GM19372 (cell line): ENCODE results near the gene ZNF512B.
A peak's percentile ranks its signal among the peaks of the same experiment; 100 is the strongest.
"Not testable (repeated sequence)": the region's sequence is repeated elsewhere in the genome, so short reads cannot be mapped to it uniquely, and the experiment has no call there.

Source experiments
- ATAC-seq: cut with Tn5 transposase; IDR thresholded peaks from one replicate; pipeline ENCODE4 v1.9.1; 2021; ENCODE audit warnings: mild to moderate bottlenecking, low read depth, moderate library complexity; ENCODE audit not compliant: unreplicated experiment

ZNF512B gene

DNA sequence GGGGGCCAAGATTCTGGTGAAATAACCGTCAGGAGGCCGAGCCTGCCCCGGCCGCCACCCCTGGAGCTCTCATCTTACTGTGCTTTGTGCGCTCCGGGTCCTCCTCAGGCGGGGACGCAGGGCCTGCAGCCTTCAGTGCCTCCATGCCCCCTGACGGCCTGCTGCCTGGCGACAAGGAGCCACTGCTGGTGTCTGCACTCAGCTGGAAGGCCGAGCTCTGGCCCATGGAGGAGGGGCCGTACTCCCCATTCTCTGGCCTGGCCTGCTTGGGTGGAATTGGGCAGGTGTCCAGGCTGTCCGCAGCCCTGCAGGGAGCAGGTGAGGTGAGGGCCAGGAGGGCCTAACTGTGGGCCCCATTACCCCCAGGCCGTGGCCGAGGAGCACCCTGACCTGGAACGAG is 5.3 kb downstream of the ZNF512B start:
- ATAC-seq, result no peak

DNA sequence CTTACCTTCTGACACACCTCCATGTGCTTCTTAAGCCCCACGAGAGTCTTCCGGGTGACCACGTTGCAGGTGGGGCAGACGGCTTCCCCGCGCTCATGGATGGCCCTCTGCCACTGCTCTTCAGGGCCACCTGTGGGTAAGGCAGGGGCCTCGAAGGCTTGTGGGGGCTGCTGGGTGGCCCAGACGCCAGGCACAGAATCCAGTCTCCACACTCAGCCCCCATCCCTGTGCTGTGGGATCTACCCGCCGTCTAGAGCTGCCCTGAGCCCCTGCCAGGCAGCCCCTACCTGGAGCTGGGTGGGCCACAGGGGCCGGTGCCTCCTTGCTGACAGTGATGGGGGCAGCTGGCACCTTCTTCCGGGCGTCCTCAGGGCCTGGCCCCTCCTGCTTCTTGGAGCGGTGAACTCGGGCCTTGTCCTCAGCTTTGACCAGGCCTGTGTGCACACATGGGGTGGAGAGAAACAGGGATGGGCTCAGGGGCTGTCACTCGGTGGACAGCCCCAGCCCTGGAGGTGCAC is 5.9 kb downstream of the ZNF512B start:
- no peak for ATAC-seq

DNA sequence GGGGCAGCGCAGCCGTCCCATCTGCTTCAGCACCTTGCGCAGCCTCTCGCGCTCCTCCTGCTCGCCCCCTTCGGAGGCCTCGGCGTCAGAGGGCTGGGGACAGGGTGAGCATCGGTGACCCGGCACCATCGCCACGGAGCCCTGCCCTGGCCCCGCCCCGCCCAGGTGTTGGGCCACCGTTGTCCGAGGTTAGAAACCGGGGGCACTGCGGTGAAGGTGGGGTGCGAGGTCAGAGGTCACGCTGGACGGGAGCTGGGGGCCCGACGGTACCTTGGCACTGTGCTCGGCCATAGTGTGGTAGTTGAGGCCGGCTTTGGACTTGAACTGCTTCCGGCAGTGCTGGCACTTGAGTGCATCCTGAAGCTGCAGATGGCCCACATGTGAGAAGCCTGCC is 6.4 kb downstream of the ZNF512B start:
- ATAC-seq, result no peak

DNA sequence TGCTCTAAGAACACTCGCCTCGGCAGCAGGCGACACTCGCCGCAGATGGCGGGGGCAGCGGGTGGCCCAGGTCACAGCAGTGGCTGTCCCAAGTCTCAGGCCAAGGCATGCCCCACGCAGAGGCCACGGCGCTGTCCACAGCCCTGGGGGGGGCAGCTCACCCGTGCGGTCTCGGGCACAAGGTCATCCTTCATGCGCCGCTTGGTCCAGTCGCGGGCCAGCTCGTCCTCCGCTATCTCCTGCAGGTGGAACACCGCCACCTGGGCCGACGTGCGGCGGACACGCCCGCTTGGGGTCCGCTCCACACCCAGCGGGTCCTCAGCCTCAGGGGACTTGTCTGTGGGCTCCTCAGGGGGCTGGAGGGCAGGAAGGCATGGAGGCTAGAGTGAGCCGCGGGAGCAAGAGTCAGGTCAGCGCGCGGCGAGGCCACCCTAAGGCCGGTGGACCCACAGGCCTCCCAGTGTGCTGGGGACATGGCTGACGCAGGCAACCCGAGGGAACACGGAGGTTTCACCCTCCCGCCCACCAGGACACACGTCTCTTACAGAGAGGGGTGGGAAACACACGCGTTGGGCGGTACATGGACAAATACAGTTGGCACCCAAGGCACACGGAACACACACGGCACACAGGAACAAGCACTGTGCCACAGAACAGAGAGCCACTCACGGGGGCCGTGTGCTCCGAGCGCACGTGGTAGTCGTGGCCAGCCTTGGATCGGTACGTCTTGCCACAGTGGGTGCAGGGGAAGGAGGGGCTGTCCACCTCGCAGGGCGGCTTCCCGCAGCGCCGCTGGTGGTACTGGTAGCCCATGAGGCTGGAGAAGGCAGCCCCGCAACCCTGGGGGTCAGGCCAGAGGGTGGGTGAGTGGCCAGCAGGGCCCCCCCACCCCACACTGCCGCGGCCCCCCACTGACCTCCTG is 7.0 kb downstream of the ZNF512B start:
- no peak for ATAC-seq

DNA sequence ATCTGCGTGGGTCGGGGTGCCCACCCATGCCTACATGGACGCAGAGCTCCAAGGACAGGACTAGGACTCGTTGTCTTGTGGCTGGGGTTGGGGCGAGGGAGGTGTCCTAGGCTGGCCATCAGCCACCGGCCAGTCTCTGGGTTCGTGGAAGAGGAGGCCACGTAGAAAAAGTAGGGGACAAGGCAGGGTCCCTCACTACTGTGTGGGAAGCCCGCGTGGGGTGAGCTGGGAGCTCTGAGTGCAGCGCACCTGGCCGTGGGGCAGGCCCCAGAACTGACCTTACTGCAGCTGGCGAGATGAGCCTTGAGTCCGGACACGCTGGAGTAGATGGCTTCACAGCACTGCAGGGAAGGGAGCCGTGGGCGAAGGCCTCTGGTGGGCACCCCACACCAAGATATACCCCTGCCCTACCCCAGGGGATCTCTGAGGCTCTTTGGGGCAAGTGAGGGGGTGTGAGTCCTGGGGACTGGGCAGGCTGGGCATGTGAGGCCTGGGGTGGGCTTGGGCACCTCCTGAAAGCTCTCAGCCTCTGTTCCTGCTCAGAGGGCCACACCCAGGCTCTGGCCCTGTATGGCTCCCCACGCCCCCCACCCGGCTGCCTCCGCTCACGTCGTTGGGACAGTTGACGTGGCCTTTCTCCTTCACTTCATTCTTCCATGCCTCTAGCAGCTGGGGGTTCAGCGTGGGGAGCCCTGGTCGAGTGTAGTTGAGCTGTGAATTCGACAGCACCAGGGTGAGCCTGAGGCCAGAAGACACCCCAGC is 7.9 kb downstream of the ZNF512B start:
- ATAC-seq, result no peak

DNA sequence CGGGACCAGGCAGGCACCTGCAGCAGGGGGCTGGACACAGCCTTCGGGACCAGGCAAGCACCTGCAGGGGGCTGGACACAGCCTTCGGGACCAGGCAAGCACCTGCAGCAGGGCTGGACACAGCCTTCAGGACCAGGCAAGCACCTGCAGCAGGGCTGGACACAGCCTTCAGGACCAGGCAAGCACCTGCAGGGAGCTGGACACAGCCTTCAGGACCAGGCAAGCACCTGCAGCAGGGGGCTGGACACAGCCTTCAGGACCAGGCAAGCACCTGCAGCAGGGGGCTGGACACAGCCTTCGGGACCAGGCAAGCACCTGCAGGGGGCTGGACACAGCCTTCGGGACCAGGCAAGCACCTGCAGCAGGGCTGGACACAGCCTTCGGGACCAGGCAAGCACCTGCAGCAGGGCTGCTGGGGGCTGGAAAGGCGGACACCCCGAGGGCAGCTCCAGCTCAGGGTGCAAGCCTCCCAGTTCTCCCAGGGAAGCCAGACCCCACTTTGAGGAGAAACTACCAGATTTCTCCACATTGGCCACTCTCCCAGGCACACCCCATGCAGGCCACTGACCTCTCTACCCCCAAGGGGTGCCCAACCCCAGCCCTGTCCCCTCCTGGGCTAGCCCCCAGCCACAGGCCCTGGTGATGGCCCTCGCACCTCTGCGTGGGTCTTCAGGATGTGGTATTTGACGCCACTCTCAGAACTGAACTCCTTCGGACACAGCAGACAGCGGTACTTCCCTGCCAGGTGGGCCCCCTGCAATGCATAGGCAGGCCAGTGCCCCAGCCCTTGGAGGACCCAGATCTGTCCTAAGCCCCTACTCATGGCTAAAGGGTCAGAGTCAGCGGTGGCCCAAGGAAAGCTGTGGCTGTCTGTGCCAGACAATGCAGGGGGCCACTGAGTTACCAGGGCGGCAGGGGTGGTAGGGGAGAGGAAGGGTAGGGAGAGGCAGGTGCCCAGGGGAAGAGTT is 8.8 kb downstream of the ZNF512B start:
- ATAC-seq, result not testable (repeated sequence)

DNA sequence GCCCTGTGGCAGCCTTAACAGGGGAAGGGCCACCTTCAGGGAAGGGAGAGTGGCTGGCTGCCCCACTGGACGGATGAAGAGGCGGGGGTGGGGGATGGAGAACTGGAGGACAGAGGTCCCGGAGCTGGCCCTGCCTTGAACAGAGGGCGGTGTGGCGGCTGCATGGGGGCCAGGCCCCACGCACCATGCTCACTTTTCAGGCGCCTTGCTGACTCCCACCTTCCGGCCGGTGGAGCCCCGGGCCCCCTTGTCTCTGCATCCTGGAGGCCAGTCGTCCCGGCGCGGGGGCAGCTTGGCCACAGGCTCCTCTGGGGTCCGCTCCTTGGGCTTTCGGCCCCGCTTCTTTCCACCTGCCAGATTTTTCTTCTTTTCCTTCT is 10.0 kb downstream of the ZNF512B start:
- no peak for ATAC-seq

DNA sequence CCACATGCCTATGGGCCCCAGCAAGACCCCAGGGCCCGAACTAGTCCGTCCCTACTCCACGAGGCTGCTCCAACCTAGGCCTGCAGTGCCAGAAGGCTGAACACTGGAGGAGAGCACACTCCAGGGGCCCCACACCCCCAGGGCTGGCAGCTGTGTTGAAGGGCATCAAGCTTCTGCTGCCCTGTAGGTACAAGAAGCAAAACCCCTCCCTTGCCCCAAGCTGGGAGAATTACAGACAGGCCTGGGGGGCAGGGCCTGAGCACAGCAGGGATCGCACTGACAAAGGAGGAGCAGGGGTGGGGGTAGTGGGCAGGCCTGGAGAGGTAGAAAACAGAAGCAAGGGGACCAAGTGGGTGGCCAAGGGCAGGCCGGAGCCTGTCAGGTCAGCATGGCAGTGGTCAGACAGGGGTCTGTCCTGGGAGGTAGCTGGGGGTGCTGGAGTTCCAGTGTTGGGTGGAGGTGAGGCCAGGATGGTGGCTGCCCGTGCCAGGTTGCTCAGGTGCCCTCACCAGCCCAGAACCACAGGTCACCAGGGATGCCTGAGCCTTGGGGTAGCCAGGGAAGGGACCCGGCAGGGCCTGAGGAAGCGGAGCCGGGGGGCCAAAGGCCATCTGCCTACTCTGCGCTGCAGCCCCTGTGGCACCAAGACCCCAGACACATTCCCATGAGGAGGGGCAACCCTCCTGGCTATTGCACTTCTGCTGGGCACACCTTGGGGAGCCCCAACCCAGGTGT is 10.6 kb downstream of the ZNF512B start:
- ATAC-seq, result no peak

DNA sequence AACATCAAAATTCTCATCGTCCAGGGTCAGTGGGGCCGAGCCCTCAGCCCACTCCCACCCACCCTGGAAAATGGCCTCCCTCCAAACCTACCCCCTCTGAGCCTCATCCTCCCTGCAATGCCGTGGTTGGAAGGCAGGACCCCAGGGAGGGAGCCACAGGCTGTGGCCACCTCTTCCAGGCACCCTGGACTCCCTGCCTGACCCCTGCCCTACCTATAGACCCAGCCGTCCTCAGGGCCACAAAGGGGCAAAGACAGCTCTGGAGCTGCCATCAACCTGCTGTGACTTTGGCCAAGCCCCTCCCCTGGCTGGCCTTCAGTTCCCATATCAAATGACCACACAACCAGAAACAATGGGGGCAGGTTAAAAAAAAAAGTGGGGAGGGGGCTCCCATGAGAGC is 11.3 kb downstream of the ZNF512B start:
- no peak for ATAC-seq

DNA sequence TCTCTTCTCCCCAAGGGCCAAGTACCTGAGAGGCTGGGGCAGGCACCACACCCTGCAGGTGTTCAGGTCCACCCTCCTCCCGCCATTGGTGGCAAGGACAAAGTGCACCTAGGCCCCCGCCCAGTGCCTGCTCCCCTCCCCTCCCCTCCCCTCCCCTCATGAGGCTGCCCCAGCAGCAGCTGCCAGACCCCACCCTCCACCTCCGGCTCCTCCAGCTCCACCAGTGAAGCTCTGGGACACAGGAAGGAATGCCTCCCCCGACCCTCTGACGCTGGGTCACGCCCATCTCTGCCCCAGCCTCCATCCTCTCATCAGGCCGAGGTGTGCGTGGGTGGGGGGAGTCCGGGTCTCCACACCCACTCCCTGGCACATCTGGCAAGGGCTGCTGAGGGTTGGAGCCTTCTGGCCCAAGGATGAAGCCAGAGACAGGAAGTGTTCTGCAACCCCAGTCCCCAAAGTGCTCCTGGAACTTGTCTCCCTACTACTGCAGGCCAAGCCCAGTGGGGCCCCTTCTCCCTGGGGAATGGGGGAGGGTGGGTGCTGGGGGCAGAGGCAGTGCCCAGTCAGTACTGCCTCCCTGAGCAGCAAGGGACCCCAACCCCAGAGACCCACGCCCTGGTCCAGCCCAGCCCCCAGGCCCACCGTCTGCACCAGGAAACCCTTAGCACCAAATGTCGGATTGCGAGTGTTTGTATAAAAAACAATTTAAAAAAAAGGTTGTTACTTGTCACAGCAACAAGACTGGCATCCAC is 11.9 kb downstream of the ZNF512B start:
- no peak for ATAC-seq

DNA sequence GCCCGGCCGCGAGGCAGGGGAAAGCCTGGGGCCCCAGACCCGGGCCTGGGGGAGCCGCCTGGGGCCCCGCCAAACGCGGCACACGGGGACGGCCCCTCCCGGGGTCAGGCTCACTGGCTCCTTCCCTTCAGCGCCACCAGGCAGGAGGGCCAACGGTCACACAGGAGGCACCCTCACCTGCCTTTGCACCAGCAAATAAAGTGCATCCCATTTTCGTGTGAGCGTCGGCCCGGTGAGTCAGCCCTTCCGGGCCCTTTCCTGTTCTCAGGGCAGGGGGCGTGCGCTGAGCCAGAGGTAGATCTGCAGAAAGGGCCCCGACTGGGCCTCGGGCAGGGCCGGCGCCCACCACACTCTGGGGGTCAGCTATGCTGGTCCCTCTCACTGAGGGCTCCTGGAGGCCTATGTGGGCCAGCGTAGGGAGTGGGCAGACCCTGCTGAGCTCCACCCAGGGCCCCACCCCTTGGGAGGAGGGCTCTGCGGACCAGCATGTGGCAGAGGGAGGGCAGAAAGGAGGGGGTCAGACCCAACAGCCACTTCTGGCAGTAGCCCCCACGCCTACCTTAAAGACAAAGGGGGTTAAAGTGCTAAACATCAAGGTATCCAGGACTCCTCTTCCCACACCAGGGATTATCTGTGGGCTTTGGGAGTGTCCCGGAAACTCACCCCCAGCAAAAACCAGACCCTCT is 12.6 kb downstream of the ZNF512B start:
- peak; percentile 22 for ATAC-seq

DNA sequence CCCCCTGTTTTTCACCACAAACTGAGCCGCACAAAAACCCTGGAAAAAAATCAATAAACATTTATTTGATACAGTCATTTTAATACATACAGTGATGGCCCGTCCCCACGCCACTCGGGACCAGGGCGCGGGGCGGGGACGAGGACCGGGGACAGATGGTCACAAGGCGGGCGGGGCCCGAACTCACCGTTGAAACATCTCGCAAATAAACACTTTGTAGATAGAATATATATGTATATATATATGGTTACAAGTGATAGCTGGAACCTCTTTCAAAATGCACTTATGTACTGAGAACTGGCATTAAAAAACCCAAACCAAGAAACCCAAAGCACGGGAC is 13.1 kb downstream of the ZNF512B start:
- peak; percentile 9 for ATAC-seq

DNA sequence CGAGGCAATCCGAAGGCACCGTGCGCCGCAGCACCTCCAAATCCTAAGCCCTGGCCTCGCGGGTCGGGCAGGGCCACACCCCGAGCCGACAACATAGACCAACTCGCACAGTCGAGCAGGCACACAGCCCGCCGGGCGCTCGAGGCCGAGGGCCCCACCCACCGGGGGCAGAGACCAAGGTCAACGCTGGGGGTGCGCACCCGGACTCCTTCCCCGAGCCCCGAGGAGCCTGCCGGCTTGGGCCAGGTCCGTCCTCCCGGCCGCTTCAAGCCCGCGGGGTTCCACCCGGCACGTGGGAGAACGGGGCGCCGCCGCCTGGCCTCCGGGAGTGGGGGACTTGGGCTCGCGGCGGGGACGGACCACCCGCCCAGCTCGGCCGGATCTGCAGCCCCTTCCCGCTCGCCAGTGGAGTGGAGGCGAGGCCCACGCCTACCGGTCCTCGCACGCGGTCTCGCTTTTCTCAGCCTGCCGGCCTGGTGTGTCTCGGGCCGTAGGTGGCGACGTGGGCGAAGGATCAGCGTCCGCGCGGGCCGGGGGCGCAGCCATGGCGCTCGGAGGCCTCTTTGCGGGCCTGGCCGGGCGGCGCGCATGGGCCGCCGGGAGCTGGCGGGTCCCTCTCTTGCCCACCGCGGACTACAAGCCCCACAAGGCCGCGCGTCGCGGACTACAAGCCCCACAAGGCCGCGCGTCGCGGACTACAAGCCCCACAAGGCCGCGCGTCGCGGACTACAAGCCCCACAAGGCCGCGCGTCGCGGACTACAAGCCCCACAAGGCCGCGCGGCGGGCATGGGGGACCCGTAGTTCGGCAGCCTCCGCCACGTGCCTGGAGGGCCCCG is 13.7 kb downstream of the ZNF512B start, which contains the start of gene UCKL1:
Gene UCKL1, minus strand, starts transcription at position 590 of the 837 bp plus-strand sequence. Its CDS starts 44 bp downstream, at position 546.
- peak; percentile 75 for ATAC-seq

DNA sequence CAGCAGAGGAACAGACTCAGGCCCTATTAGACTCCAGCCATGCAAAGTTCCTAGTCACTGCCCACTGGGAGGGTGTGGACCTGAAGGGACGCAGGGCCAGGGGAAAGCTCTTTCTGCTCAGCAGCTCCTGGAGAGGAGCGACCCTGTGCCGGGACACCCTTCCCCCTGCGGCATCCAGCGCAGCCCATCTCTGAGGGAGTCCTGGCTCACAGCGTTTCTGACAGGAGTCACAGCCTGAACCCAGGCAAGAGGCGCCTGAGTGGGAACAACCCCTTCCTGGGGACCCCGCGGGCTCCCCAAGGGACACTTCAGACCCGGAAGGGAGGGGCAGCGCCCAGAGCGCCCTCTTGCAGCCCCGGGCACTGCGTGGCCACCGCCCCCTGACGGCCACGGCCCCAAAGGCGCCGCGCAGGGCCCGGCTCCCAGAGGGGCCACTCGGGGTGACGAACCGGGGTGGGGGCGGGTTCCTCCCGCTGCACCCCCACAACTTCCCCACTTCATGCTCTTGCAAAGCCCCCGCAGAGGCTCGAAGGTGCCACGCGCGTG is 14.4 kb downstream of the ZNF512B start:
- ATAC-seq, result no peak

DNA sequence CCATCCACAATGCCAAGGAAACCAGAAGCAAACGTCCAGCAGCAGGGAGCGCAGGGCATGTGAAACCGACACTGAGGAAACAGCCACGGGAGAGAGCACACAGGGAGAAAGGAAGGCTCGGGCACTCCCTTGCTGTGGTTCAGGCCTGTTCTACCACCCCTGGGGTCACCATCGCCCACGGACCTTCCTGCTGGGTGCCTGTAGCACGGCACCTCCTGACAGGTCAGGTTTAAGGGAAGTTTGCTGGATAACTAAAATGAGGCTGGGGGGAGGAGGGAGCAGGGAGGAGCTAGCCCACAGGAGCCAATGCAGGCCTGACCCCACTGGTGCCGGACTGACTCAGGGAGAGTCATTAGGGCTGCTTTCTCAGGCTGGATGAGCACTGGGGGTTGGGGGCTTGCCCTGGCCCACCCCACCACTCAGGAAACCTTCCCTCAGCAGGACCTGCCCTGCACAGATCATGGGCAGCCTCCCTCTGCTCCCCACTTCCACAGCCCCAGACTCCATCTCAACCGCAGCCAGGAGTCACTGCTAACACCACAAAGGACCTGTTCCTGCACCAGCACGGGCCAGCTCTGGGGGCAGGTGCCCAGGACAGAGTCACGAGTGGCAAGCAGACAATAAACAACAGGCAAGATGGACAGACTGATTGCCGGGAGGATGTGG is 15.8 kb downstream of the ZNF512B start:
- ATAC-seq, result no peak

DNA sequence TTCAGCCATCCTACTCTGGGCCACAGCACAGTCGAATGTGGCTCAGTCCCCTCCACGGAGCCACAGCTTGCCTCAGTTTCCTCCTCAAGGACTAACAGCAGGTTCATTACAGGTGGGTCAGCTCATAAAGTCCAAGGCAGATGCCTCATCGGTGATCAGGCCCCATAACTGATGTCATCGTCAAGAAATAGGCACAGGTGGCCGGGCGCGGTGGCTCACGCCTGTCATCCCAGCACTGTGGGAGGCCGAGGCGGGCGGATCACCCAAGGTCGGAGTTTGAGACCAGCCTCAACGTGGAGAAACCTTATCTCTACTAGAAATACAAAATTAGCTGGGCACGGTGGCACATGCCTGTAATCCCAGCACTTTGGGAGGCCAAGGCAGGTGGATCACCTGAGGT is 17.0 kb downstream of the ZNF512B start:
- no peak for ATAC-seq

DNA sequence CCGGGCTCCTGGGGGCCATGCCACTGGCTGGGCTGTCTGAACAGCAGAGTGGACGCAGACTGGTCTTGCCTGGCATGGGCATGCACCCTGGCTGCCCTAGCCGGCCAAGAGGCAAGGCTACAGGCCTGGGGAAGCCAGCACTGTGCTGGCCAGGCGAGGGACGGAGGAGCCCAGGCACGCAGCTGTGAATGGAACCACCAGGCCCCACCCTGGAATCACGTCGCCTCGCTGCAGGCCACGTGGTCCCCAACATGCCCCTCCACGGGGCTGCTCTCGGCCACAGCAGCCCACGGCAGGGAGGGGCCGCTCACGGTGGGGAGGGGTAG is 17.6 kb downstream of the ZNF512B start:
- no peak for ATAC-seq
